Neuronal stem cell (in vitro differentiated cells): Measurements from ENCODE around the gene PLEKHJ1.
"Not testable (repeated sequence)": the region's sequence is repeated elsewhere in the genome, so short reads cannot be mapped to it uniquely, and the experiment has no call there.

ENCODE experiments used
- DNase-seq: peaks from one replicate; pipeline ENCODE4 v3.0.0-alpha.2; 2013; ENCODE audit warnings: low spot score
- H2AFZ ChIP-seq: one replicate; pipeline ENCODE4 v1.6.1; 2013; ENCODE audit warnings: mild to moderate bottlenecking, low read length, inconsistent platforms
- H2AK5ac ChIP-seq: 2 replicates; pipeline ENCODE4 v1.6.1; 2013; ENCODE audit warnings: low read depth, mild to moderate bottlenecking, inconsistent platforms, low read length, moderate library complexity, mixed read lengths
- H2BK120ac ChIP-seq: 2 replicates; pipeline ENCODE4 v1.6.1; 2013; ENCODE audit warnings: low read depth, mild to moderate bottlenecking, inconsistent platforms, low read length, moderate library complexity, mixed read lengths
- H2BK12ac ChIP-seq: one replicate; pipeline ENCODE4 v1.6.1; 2013; ENCODE audit warnings: low read length, inconsistent platforms
- H2BK15ac ChIP-seq: 2 replicates; pipeline ENCODE4 v1.6.1; 2013; ENCODE audit warnings: mild to moderate bottlenecking, low read length, inconsistent platforms, mixed read lengths
- H2BK5ac ChIP-seq: one replicate; pipeline ENCODE4 v1.6.1; 2013; ENCODE audit warnings: inconsistent platforms, mild to moderate bottlenecking, low read length, moderate library complexity
- H3K14ac ChIP-seq: one replicate; pipeline ENCODE4 v1.6.1; 2013; ENCODE audit warnings: low read length, inconsistent platforms
- H3K18ac ChIP-seq: 2 replicates; pipeline ENCODE4 v1.6.1; 2013; ENCODE audit warnings: low read length, inconsistent platforms
- H3K23ac ChIP-seq: 2 replicates; pipeline ENCODE4 v1.6.1; 2013; ENCODE audit warnings: low read depth, mild to moderate bottlenecking, mixed read lengths, low read length, inconsistent platforms; ENCODE audit not compliant: poor library complexity
- H3K27ac ChIP-seq: replicated peaks from 3 replicates; pipeline ENCODE4 v1.5.1; 2013; ENCODE audit warnings: low read length, inconsistent platforms
- H3K27me3 ChIP-seq, 3 experiments: 2 replicates each; pipeline ENCODE4 v1.6.1; 2013; ENCODE audit warnings: low read length in 3 of 3, mild to moderate bottlenecking in 2 of 3, inconsistent platforms in 1 of 3, low read depth in 1 of 3, mixed read lengths in 1 of 3, moderate library complexity in 1 of 3; ENCODE audit not compliant: control insufficient read depth in 3 of 3, insufficient read depth in 3 of 3
- H3K36me3 ChIP-seq, 2 donors: replicated peaks in 1 of 2; 2 replicates each; pipeline ENCODE4 v1.6.1; 2013; ENCODE audit warnings: low read length in 2 of 2; ENCODE audit not compliant: control insufficient read depth in 2 of 2, insufficient read depth in 2 of 2
- H3K4ac ChIP-seq: 2 replicates; pipeline ENCODE4 v1.6.1; 2013; ENCODE audit warnings: inconsistent platforms, mild to moderate bottlenecking, low read length, moderate library complexity
- H3K4me1 ChIP-seq, 2 donors: 1 replicate in 1 of 2; 2 replicates in 1 of 2; pipeline ENCODE4 v1.6.1; 2013; ENCODE audit warnings: low read length in 2 of 2, low read depth in 1 of 2; ENCODE audit not compliant: control insufficient read depth in 2 of 2, insufficient read depth in 1 of 2
- H3K4me2 ChIP-seq: one replicate; pipeline ENCODE4 v1.6.1; 2013; ENCODE audit warnings: mild to moderate bottlenecking, low read length, inconsistent platforms; ENCODE audit not compliant: insufficient read depth, poor library complexity, severe bottlenecking
- H3K4me3 ChIP-seq, 2 donors: 2 replicates each; pipeline ENCODE4 v1.5.1; 2013; ENCODE audit warnings: low read length in 2 of 2, mild to moderate bottlenecking in 2 of 2, inconsistent platforms in 1 of 2, moderate library complexity in 1 of 2
- H3K79me1 ChIP-seq: one replicate; pipeline ENCODE4 v1.6.1; 2013; ENCODE audit warnings: low read depth, mild to moderate bottlenecking, inconsistent platforms, low read length, moderate library complexity
- H3K9ac ChIP-seq: one replicate; pipeline ENCODE4 v1.6.1; 2013; ENCODE audit warnings: mild to moderate bottlenecking, low read depth, low read length, inconsistent platforms; ENCODE audit not compliant: poor library complexity
- H3K9me3 ChIP-seq, 2 donors: replicated peaks in 1 of 2; 2 replicates each; pipeline versions ENCODE3 to v1.6.1; 2013; ENCODE audit warnings: low read length in 2 of 2, mild to moderate bottlenecking in 2 of 2, inconsistent platforms in 1 of 2, low read depth in 1 of 2, mixed read lengths in 1 of 2, moderate library complexity in 1 of 2; ENCODE audit not compliant: control insufficient read depth in 2 of 2, insufficient read depth in 1 of 2
- H4K8ac ChIP-seq: one replicate; pipeline ENCODE4 v1.6.1; 2013; ENCODE audit warnings: low read depth, mild to moderate bottlenecking, inconsistent platforms, low read length, moderate library complexity
- H4K91ac ChIP-seq: one replicate; pipeline ENCODE4 v1.6.1; 2013; ENCODE audit warnings: low read length, low read depth, mild to moderate bottlenecking, inconsistent platforms; ENCODE audit not compliant: poor library complexity
- WGBS, 2 donors: extraction: QIAGEN DNeasy Blood & Tissue Kit; methylation state at CpG; one replicate each; pipeline ENCODE4 v1.1.7; 2013; ENCODE audit warnings: missing lambda C conversion rate in 2 of 2, mixed read lengths in 1 of 2; ENCODE audit not compliant: insufficient read length in 2 of 2, insufficient replicate concordance in 1 of 2; ENCODE audit errors: extremely low coverage in 2 of 2; 5-methylcytosine and 5-hydroxymethylcytosine counted together

Gene PLEKHJ1

DNA sequence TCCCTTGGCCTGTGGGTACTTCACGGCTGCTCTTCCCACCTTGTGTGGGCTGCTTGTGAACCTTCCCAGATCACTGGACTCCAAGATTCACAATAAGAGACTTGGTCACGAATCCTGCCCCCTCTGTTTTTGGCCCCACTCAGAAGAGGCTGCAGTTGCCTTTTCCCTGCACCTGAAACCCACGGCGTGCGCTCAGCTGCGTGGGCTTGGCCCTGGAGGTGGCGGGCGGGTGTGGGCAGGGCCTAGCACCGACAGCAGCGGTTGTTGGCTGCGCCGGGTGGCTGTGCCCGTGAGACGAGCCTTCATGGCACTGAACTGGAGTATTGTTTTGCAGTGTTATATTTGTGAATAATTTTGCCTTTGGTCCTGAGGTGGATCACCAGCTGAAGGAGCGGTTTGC is 33.8 kb downstream of the PLEKHJ1 start:
- Histone ChIP-seq H3K27me3 (no peaks in the 10 kb centered on the region), H3K4ac (no peak overlapping the region), H3K4me1 (peaks cover 0 to 7% of the 10 kb centered on the region in 2 donors), H3K4me3 (no peak overlapping the region), H2AFZ (no peak overlapping the region), H2BK12ac (no peak overlapping the region), H3K27ac (no peak overlapping the region), H3K79me1 (peaks cover 22% of the 10 kb centered on the region), H3K9ac (no peak overlapping the region), H3K23ac (no peak overlapping the region), H4K8ac (no peak overlapping the region), H3K14ac (no peak overlapping the region), H3K4me2 (no peak overlapping the region), H3K18ac (no peak overlapping the region), H3K36me3 (peaks cover 30 to 83% of the 10 kb centered on the region in 2 donors), H2AK5ac (no peak overlapping the region), H2BK15ac (no peak overlapping the region), H4K91ac (no peak overlapping the region), H2BK5ac (no peak overlapping the region), H3K9me3 (peaks cover 0 to 3% of the 10 kb centered on the region in 2 donors), H2BK120ac (no peak overlapping the region)
- no peak for DNase-seq
- no CpG with 5 or more reads among the region's 15 CpGs for WGBS, 2 donors

DNA sequence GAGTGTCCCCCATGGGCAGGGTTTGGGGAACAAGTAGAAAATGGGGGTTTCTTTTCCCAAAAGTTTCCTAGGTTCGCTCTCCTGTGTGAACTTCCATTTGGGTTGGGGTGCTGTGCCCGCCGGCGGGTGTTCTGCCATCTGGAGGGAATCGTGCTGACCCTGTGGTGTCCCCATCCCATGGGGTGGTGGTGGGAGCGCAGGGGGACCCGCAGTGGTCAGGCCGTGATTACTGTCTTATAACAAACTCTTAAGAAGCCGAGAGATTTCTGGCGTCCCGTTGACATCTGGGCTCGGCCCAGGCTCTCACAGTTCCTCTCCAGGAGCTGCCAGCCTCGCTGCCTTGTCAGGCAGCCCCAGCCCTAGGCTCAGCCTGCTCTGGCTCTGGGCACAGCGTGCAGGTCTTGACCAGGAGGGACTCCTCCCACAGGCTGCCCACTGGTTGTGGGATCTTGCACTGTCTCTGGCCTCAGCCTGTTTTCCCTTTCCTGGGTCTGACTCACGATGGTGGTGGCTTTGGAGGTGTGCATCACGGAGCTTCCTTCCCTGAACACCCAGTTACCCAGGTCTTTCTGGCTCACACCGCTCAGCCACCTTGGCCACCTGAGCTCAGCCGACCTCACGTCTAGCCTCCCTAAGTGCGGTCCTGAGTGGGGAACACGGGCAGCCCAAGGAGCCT is 34.5 kb downstream of the PLEKHJ1 start:
- DNase-seq: no peak
- H3K36me3 ChIP-seq: peaks cover 27 to 83% of the 10 kb centered on the region in 2 donors
- no peak overlapping the region for H3K18ac ChIP-seq
- WGBS, 2 donors: no CpG with 5 or more reads among the region's 21 CpGs
- no peak overlapping the region for H2BK12ac ChIP-seq
- H3K4me2 ChIP-seq: no peak overlapping the region
- peak overlapping the region; percentile 50 for H3K14ac ChIP-seq
- H2BK120ac ChIP-seq: no peak overlapping the region
- H3K4ac ChIP-seq: no peak overlapping the region
- H3K79me1 ChIP-seq: peaks cover 29% of the 10 kb centered on the region
- H3K9ac ChIP-seq: no peak overlapping the region
- H2BK15ac ChIP-seq: no peak overlapping the region
- H2BK5ac ChIP-seq: no peak overlapping the region
- H4K8ac ChIP-seq: no peak overlapping the region
- H3K23ac ChIP-seq: no peak overlapping the region
- H3K27me3 ChIP-seq: no peaks in the 10 kb centered on the region
- H3K4me3 ChIP-seq: peak overlapping the region in 1 of 2 donors; percentile 62
- H2AFZ ChIP-seq: no peak overlapping the region
- no peak overlapping the region for H4K91ac ChIP-seq
- H2AK5ac ChIP-seq: no peak overlapping the region
- peaks cover 0 to 3% of the 10 kb centered on the region in 2 donors for H3K9me3 ChIP-seq
- H3K27ac ChIP-seq: no peak overlapping the region
- peaks cover 0 to 7% of the 10 kb centered on the region in 2 donors for H3K4me1 ChIP-seq

DNA sequence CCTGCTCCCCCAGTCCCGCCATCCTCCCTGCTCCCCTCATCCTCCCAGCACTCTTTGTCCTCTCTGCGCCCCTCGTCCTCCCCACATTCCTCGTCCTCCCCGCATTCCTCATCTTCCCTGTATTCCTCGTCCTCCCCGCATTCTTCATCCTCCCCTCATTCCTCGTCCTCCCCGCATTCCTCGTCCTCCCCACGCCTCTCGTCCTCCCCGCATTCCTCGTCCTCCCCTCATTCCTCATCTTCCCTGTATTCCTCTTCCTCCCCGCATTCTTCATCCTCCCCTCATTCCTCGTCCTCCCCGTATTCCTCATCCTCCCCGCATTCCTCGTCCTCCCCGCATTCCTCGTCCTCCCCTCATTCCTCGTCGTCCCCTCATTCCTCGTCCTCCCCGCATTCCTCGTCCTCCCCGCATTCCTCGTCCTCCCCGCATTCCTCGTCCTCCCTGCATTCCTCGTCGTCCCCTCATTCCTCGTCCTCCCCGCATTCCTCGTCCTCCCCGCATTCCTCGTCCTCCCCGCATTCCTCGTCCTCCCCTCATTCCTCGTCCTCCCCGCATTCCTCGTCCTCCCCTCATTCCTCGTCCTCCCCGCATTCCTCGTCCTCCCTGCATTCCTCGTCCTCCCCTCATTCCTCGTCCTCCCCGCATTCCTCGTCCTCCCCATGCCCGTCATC is 35.4 kb downstream of the PLEKHJ1 start:
- H4K91ac ChIP-seq, DNase-seq, H2BK12ac ChIP-seq, H3K4ac ChIP-seq, H3K4me3 ChIP-seq, H2BK5ac ChIP-seq, H3K4me2 ChIP-seq, H3K4me1 ChIP-seq, H3K27ac ChIP-seq, H2AK5ac ChIP-seq, H2BK15ac ChIP-seq, H3K9ac ChIP-seq, H2AFZ ChIP-seq, H3K23ac ChIP-seq, H3K27me3 ChIP-seq, H2BK120ac ChIP-seq, H3K9me3 ChIP-seq, H3K18ac ChIP-seq, H3K14ac ChIP-seq: not testable (repeated sequence)
- Histone ChIP-seq H3K79me1 (peaks cover 33% of the 10 kb centered on the region), H4K8ac (peak overlapping the region; percentile 29), H3K36me3 (peaks cover 31 to 84% of the 10 kb centered on the region in 2 donors)
- 100% methylated on average over 7 to 38 of the region's 50 CpGs for WGBS, 2 donors

DNA sequence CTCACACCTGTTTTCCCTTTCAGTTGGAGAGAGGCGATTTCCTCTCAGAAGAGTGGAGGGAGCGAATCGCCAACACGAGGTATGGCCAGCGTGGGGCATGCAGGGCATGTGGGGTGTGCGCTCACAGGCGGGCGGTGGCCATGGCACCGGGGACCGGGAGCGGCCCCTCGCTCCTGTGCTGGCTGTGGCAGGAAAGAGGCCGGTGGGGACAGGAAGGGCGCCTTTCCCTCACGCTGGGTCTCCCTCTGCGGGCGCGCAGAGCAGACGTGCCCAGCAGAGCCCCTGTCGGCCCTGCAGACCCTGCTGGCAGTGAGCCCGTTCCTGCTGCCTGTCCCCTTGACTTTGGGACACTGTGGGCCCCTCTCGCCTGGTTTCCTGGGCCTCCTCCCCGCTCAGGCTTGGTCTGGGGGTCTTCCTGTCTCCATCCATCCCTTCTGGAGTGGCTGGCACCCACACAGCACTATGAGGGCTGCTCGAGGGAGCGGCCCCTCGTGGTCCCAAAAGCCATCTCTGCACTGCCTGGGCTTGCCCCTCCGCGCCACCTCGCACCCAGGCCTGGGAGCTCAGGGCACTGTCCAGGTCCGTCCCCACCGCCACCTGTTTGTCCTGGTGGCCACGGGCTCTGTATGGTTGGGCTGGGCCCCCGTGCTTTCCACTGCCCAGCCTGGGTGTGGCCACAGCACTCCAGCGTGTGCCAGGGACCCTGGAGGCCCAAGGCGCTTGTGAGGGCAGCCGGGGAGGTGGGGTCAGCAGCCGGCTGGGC is 36.1 kb downstream of the PLEKHJ1 start:
- WGBS, 2 donors: no CpG with 5 or more reads among the region's 37 CpGs
- Histone ChIP-seq H3K4ac (no peak overlapping the region), H2BK5ac (no peak overlapping the region), H2AK5ac (no peak overlapping the region), H3K4me1 (peaks cover 0 to 7% of the 10 kb centered on the region in 2 donors), H3K23ac (no peak overlapping the region), H4K91ac (no peak overlapping the region), H3K9ac (no peak overlapping the region), H2BK15ac (no peak overlapping the region), H2BK12ac (no peak overlapping the region), H3K9me3 (peaks cover 0 to 3% of the 10 kb centered on the region in 2 donors), H3K79me1 (peaks cover 32% of the 10 kb centered on the region), H3K18ac (peak overlapping the region; percentile 5), H2AFZ (no peak overlapping the region), H2BK120ac (no peak overlapping the region), H4K8ac (peak overlapping the region; percentile 29), H3K4me2 (no peak overlapping the region), H3K36me3 (peaks cover 37 to 84% of the 10 kb centered on the region in 2 donors), H3K27ac (no peak overlapping the region), H3K4me3 (no peak overlapping the region), H3K14ac (peak overlapping the region; percentile 47), H3K27me3 (no peaks in the 10 kb centered on the region)
- no peak for DNase-seq
